GM23248 (cell line): ENCODE data around the gene NFIA. TPM values are rescaled to one million over a fixed set of nuclear protein-coding genes. Genes with fewer than 3 reads are reported as not detected.

Source experiments
- DNase-seq: peaks from one replicate; pipeline ENCODE4 v3.0.0-alpha.2; 2015
- H2AFZ ChIP-seq: fragments of 200-600 bp; sonication (generic); 2 replicates; pipeline ENCODE4 v1.6.1; 2016; ENCODE audit warnings: antibody characterized with exemption
- H3F3A ChIP-seq: fragments of 200-600 bp; sonication (generic); 2 replicates; pipeline ENCODE4 v1.6.1; 2016; ENCODE audit warnings: mild to moderate bottlenecking, antibody characterized with exemption, mixed run types; ENCODE audit not compliant: insufficient read depth
- H3K27ac ChIP-seq: fragments of 200-600 bp; sonication (generic); 2 replicates; pipeline ENCODE4 v1.5.1; 2016; ENCODE audit warnings: mild to moderate bottlenecking
- H3K27me3 ChIP-seq: fragments of 200-600 bp; sonication (generic); replicated peaks from 2 replicates; pipeline ENCODE4 v1.6.1; 2016; ENCODE audit warnings: mild to moderate bottlenecking; ENCODE audit not compliant: insufficient read depth
- H3K36me3 ChIP-seq: fragments of 200-600 bp; sonication (generic); 2 replicates; pipeline ENCODE4 v1.6.1; 2016; ENCODE audit warnings: low read depth, mild to moderate bottlenecking
- H3K4me1 ChIP-seq: fragments of 200-600 bp; sonication (generic); 2 replicates; pipeline ENCODE4 v1.6.1; 2016; ENCODE audit warnings: mild to moderate bottlenecking; ENCODE audit not compliant: insufficient read depth
- H3K4me2 ChIP-seq: fragments of 200-600 bp; sonication (generic); one replicate; pipeline ENCODE4 v1.6.1; 2016; ENCODE audit warnings: mild to moderate bottlenecking; ENCODE audit not compliant: unreplicated experiment
- H3K4me3 ChIP-seq: fragments of 200-600 bp; sonication (generic); 2 replicates; pipeline ENCODE4 v1.5.1; 2016; ENCODE audit warnings: mild to moderate bottlenecking
- H3K79me2 ChIP-seq: fragments of 200-600 bp; sonication (generic); 2 replicates; pipeline ENCODE4 v1.6.1; 2016; ENCODE audit warnings: mild to moderate bottlenecking; ENCODE audit not compliant: insufficient read depth
- H3K9ac ChIP-seq: fragments of 200-600 bp; sonication (generic); 2 replicates; pipeline ENCODE4 v1.6.1; 2016; ENCODE audit warnings: mild to moderate bottlenecking
- H3K9me2 ChIP-seq: fragments of 200-600 bp; sonication (generic); 2 replicates; pipeline ENCODE4 v1.6.1; 2016; ENCODE audit warnings: mixed run types, mild to moderate bottlenecking, moderate library complexity; ENCODE audit not compliant: insufficient read depth
- H3K9me3 ChIP-seq: fragments of 200-600 bp; sonication (generic); one replicate; pipeline ENCODE4 v1.6.1; 2017; ENCODE audit warnings: low read depth
- H4K20me1 ChIP-seq: fragments of 200-600 bp; sonication (generic); 2 replicates; pipeline ENCODE4 v1.6.0; 2016; ENCODE audit not compliant: insufficient read depth
- EZH2 ChIP-seq: fragments of 200-600 bp; sonication (generic); IDR thresholded peaks from 2 replicates; pipeline ENCODE4 v1.6.1; 2018; ENCODE audit warnings: antibody characterized with exemption, mild to moderate bottlenecking; ENCODE audit not compliant: insufficient read depth, poor library complexity, severe bottlenecking
- EZH2phosphoT487 ChIP-seq: fragments of 200-600 bp; sonication (generic); IDR thresholded peaks from 2 replicates; pipeline ENCODE4 v1.6.1; 2018; ENCODE audit warnings: antibody characterized with exemption, moderate library complexity, mild to moderate bottlenecking, low read depth; ENCODE audit not compliant: insufficient read depth
- WGBS, 2 experiments: methylation state at CpG; one replicate each; pipeline ENCODE4 v1.1.6; 2015 to 2017; ENCODE audit warnings: low lambda C conversion rate in 2 of 2, low coverage in 1 of 2; ENCODE audit errors: missing lambda C conversion rate in 2 of 2; 5-methylcytosine and 5-hydroxymethylcytosine counted together
- in situ Hi-C: fragments of 300-500 bp; cut with MboI; formaldehyde crosslinking; loops from 2 replicates; pipeline ENCODE4 v1.15.0; 2020
- polyA plus RNA-seq: library from polyadenylated mRNA; unstranded; fragments of >200 nt; fragmentation: Nextera tagmentation; extraction: Ambion mirVana; gene quantifications from 2 replicates; pipeline ENCODE4 v1.2.1, GENCODE V29; 2016
- total RNA-seq: library from RNA; depleted of rRNA; stranded (reverse); fragments of >200 nt; shearing (Covaris generic); gene quantifications from 2 replicates; pipeline ENCODE4 v1.2.3, GENCODE V29; 2014

The NFIA gene
- total and polyA plus RNA-seq, 2 experiments from 2014 or later = 3.4 to 8.8 TPM

DNA sequence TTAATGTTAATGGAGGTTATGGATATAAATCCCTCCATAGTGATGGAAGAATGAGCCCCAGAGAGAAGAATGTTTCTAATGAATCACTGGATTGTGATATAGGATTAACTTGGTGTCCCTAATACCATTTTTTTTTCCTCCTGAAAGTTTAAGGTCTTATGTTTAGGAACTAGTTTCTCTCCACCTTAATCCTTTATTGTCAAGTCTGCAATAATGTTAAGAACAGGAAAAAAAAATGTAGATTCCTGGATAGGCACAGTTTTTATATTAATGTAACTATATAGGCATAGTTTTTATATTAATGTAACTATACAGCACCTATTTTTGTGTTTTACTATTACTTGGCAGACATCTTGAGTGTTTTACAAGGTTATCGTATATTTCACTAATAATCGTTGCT, 34.9 kb downstream of the NFIA start:
- peak overlapping the region; percentile 25 for H3K4me2 ChIP-seq
- 95 to 98% methylated on average over 2 of the region's 2 CpGs for WGBS, 2 experiments
- no peak overlapping the region for H3K4me3 ChIP-seq
- peaks cover 8% of the 10 kb centered on the region; the same call in 1 of the 2 replicates for H3F3A ChIP-seq
- no peaks in the 10 kb centered on the region for H4K20me1 ChIP-seq
- no peak overlapping the region for H3K9ac ChIP-seq
- in situ Hi-C loops = no loop called here
- H3K9me3 ChIP-seq = no peaks in the 10 kb centered on the region
- no peaks in the 10 kb centered on the region for H3K79me2 ChIP-seq
- H3K27me3 ChIP-seq = no peaks in the 10 kb centered on the region
- H3K36me3 ChIP-seq = no peaks in the 10 kb centered on the region
- H3K27ac ChIP-seq = no peak overlapping the region
- no peak for DNase-seq
- TF ChIP-seq EZH2 (no peak), EZH2phosphoT487 (no peak)
- no peak overlapping the region for H2AFZ ChIP-seq
- peaks cover 23% of the 10 kb centered on the region for H3K4me1 ChIP-seq
- H3K9me2 ChIP-seq = no peaks in the 10 kb centered on the region

DNA sequence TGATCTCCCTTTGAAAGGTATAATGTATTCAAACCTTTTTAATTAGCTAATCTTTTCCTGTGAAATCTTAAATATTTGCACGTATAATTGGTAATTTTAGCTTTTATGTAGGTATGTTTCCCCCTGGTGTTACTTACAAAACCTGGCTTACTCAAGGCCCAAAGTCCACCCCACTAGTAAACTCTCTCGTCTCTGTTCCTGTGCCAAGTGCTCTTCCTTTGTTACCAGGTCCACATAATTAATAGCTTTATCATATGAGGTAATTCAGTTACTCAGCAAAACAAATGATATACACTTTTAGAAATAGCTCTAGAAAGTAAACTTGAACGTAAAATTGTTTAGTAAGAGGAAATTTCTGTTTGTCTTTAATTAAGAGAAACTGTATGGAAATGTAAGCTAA, 36.7 kb downstream of the NFIA start:
- H3K9ac ChIP-seq = no peak overlapping the region
- H3K9me2 ChIP-seq = no peaks in the 10 kb centered on the region
- peaks cover 23% of the 10 kb centered on the region for H3K4me1 ChIP-seq
- no peaks in the 10 kb centered on the region for H4K20me1 ChIP-seq
- WGBS, 2 experiments = 85% methylated on average over 3 of the region's 3 CpGs
- no peak overlapping the region for H3K27ac ChIP-seq
- DNase-seq = no peak
- no peak overlapping the region for H3K4me3 ChIP-seq
- no peaks in the 10 kb centered on the region for H3K36me3 ChIP-seq
- TF ChIP-seq EZH2 (no peak), EZH2phosphoT487 (no peak)
- peaks cover 3% of the 10 kb centered on the region; the same call in 1 of the 2 replicates for H3K79me2 ChIP-seq
- in situ Hi-C loops = no loop called here
- no peaks in the 10 kb centered on the region for H3K27me3 ChIP-seq
- H3F3A ChIP-seq = peaks cover 8% of the 10 kb centered on the region; the same call in 1 of the 2 replicates
- no peak overlapping the region for H3K4me2 ChIP-seq
- no peak overlapping the region for H2AFZ ChIP-seq
- no peaks in the 10 kb centered on the region for H3K9me3 ChIP-seq

- no peaks in the 10 kb centered on the region for H3K36me3 ChIP-seq
- peaks cover 8% of the 10 kb centered on the region; the same call in 1 of the 2 replicates for H3F3A ChIP-seq
- peak; percentile 32 for DNase-seq
- no peaks in the 10 kb centered on the region for H3K9me2 ChIP-seq
- peaks cover 3% of the 10 kb centered on the region; the same call in 1 of the 2 replicates for H3K79me2 ChIP-seq
- peak overlapping the region; percentile 87 for H3K4me2 ChIP-seq
- H3K9ac ChIP-seq = peak overlapping the region; percentile 63
- peaks cover 23% of the 10 kb centered on the region for H3K4me1 ChIP-seq
- H3K27me3 ChIP-seq = no peaks in the 10 kb centered on the region
- in situ Hi-C loops = no loop called here
- no peaks in the 10 kb centered on the region for H3K9me3 ChIP-seq
- peak overlapping the region; percentile 59 for H3K4me3 ChIP-seq
- no peaks in the 10 kb centered on the region for H4K20me1 ChIP-seq
- no peak overlapping the region for H3K27ac ChIP-seq
- 21 to 22% methylated on average over 5 of the region's 5 CpGs for WGBS, 2 experiments
- TF ChIP-seq EZH2 = no peak
- TF ChIP-seq EZH2phosphoT487 = no peak
- peak overlapping the region; percentile 60 for H2AFZ ChIP-seq
Measured at GRCh38 chr1:61120246-61120840, 38.0 kb downstream of the NFIA start.

DNA sequence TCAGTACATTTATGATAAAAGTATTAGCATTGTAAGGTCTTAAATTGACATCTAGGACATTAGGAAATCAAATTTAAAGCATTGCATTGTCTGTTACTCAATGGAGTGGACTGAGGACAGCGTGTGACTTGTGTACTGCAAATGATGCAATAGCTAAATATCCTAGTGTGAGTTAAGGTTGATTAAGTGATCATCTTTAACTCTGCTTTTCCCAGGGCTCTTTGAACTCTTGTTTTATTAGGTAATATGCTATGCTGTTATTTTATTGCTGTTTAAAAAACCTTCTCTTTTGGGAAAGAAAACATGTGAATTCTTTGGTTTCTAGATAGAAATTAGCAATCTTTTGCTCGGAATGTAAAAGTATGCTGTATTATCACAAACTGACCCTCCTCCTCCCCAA, 38.6 kb downstream of the NFIA start:
- Histone ChIP-seq H3K9ac (peak overlapping the region; percentile 63), H3K27me3 (no peaks in the 10 kb centered on the region), H3K79me2 (peaks cover 3% of the 10 kb centered on the region; the same call in 1 of the 2 replicates), H3F3A (peaks cover 8% of the 10 kb centered on the region; the same call in 1 of the 2 replicates), H3K4me1 (peaks cover 23% of the 10 kb centered on the region), H3K9me2 (no peaks in the 10 kb centered on the region), H3K4me2 (peak overlapping the region; percentile 87), H3K4me3 (peak overlapping the region; percentile 59), H2AFZ (peak overlapping the region; percentile 60), H3K9me3 (no peaks in the 10 kb centered on the region), H3K27ac (no peak overlapping the region), H3K36me3 (no peaks in the 10 kb centered on the region), H4K20me1 (no peaks in the 10 kb centered on the region)
- TF ChIP-seq EZH2 = no peak
- TF ChIP-seq EZH2phosphoT487 = no peak
- 15 to 20% methylated on average over 2 of the region's 2 CpGs for WGBS, 2 experiments
- in situ Hi-C loops = no loop called here
- DNase-seq = peak; percentile 76
